Breast epithelium (tissue), 3 donors: Measurements from ENCODE around the gene DERL3.

Source experiments
- POLR2AphosphoS5 ChIP-seq, 3 donors: sonication (generic); formaldehyde crosslinking; IDR thresholded peaks; one replicate each; pipeline ENCODE4 v1.6.1; 2017; ENCODE audit warnings: antibody characterized with exemption in 3 of 3
- TF ChIP-seq, protein P1 (sequence below), 3 donors: fragments of 450-650 bp; IDR thresholded peaks; one replicate each; pipeline ENCODE4 v1.5.1; 2016 to 2017; ENCODE audit warnings: antibody characterized with exemption in 3 of 3, mild to moderate bottlenecking in 3 of 3, moderate library complexity in 3 of 3

DNA sequence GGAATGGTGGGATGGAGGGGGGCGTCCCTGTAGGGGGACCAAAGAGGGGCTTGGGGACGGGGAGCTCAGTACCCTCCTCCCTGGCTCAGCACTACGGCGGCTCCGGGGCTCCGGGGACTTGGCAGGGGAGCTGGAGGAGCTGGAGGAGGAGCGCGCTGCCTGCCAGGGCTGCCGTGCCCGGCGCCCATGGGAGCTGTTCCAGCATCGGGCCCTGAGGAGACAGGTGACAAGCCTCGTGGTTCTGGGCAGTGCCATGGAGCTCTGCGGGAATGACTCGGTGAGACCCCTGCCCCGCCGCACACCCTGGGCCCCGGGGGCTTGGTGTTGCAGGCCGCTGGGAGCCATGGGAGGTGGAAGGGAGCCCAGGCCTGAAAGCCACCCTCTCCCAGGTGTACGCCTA is 43.6 kb upstream of the DERL3 start:
- TF ChIP-seq, protein P1, sequence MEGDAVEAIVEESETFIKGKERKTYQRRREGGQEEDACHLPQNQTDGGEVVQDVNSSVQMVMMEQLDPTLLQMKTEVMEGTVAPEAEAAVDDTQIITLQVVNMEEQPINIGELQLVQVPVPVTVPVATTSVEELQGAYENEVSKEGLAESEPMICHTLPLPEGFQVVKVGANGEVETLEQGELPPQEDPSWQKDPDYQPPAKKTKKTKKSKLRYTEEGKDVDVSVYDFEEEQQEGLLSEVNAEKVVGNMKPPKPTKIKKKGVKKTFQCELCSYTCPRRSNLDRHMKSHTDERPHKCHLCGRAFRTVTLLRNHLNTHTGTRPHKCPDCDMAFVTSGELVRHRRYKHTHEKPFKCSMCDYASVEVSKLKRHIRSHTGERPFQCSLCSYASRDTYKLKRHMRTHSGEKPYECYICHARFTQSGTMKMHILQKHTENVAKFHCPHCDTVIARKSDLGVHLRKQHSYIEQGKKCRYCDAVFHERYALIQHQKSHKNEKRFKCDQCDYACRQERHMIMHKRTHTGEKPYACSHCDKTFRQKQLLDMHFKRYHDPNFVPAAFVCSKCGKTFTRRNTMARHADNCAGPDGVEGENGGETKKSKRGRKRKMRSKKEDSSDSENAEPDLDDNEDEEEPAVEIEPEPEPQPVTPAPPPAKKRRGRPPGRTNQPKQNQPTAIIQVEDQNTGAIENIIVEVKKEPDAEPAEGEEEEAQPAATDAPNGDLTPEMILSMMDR (IDR thresholded peaks at IDR 0.05): no peak
- no peak for TF ChIP-seq POLR2AphosphoS5 (IDR thresholded peaks at IDR 0.05)
